Esophagus squamous epithelium (tissue), 4 donors: Measurements from ENCODE around the gene L1TD1.

ENCODE experiments used
- POLR2A ChIP-seq, 4 donors: fragments of 450-650 bp; IDR thresholded peaks; one replicate each; pipeline ENCODE4 v1.6.1; 2017; ENCODE audit warnings: antibody characterized with exemption in 4 of 4, mild to moderate bottlenecking in 4 of 4, moderate library complexity in 3 of 4
- TF ChIP-seq, protein P1 (sequence below), 6 experiments: fragments of 450-650 bp in 4 of 6; fragments of 200-600 bp in 2 of 6; sonication (generic) in 2 of 6; IDR thresholded peaks; one replicate each; pipeline ENCODE4 v1.5.1; 2016 to 2019; ENCODE audit warnings: antibody characterized with exemption in 6 of 6, mild to moderate bottlenecking in 4 of 6, moderate library complexity in 4 of 6

- TF ChIP-seq, protein P1, sequence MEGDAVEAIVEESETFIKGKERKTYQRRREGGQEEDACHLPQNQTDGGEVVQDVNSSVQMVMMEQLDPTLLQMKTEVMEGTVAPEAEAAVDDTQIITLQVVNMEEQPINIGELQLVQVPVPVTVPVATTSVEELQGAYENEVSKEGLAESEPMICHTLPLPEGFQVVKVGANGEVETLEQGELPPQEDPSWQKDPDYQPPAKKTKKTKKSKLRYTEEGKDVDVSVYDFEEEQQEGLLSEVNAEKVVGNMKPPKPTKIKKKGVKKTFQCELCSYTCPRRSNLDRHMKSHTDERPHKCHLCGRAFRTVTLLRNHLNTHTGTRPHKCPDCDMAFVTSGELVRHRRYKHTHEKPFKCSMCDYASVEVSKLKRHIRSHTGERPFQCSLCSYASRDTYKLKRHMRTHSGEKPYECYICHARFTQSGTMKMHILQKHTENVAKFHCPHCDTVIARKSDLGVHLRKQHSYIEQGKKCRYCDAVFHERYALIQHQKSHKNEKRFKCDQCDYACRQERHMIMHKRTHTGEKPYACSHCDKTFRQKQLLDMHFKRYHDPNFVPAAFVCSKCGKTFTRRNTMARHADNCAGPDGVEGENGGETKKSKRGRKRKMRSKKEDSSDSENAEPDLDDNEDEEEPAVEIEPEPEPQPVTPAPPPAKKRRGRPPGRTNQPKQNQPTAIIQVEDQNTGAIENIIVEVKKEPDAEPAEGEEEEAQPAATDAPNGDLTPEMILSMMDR (IDR thresholded peaks at IDR 0.05): no peak
- no peak for TF ChIP-seq POLR2A (IDR thresholded peaks at IDR 0.05)
Measured at GRCh38 chr1:62161711-62162110, 32.9 kb upstream of the L1TD1 start.
